ENCODE measurements around the gene TIMP3.

TIMP3 gene

GRCh38 chr22:32830957-32831356 is 29.5 kb downstream of the TIMP3 start:
- DNase-seq: no peak

- no peak for DNase-seq
These were observed 30.1 kb downstream of the TIMP3 start for GRCh38 chr22:32831584-32831983.

- no peak for DNase-seq
These were observed 30.7 kb downstream of the TIMP3 start for GRCh38 chr22:32832174-32832573.

GRCh38 chr22:32836280-32837123 is 35.0 kb downstream of the TIMP3 start:
- DNase-seq: peak; percentile 27

- DNase-seq: no peak
These were observed 35.6 kb downstream of the TIMP3 start for GRCh38 chr22:32837142-32837541.

- no peak for DNase-seq
These were observed 36.3 kb downstream of the TIMP3 start for GRCh38 chr22:32837803-32838202.

- DNase-seq: no peak
These were observed 38.5 kb downstream of the TIMP3 start for GRCh38 chr22:32839831-32840584.

GRCh38 chr22:32841175-32841574 is 39.7 kb downstream of the TIMP3 start:
- no peak for DNase-seq

GRCh38 chr22:32842486-32842885 is 41.0 kb downstream of the TIMP3 start:
- DNase-seq: no peak

GRCh38 chr22:32843300-32843699 is 41.8 kb downstream of the TIMP3 start:
- no peak for DNase-seq

GRCh38 chr22:32844251-32844650 is 42.7 kb downstream of the TIMP3 start:
- DNase-seq: no peak

GRCh38 chr22:32846780-32847491 is 45.4 kb downstream of the TIMP3 start:
- DNase-seq: no peak

- DNase-seq: no peak
These were observed 46.7 kb downstream of the TIMP3 start for GRCh38 chr22:32848226-32848625.

GRCh38 chr22:32849501-32849900 is 48.0 kb downstream of the TIMP3 start:
- no peak for DNase-seq

- DNase-seq: no peak
These were observed 48.7 kb downstream of the TIMP3 start for GRCh38 chr22:32850157-32850556.

- no peak for DNase-seq
These were observed 49.3 kb downstream of the TIMP3 start for GRCh38 chr22:32850591-32851517.

- no peak for DNase-seq
These were observed 51.1 kb downstream of the TIMP3 start for GRCh38 chr22:32852395-32853251.

- no peak for DNase-seq
These were observed 52.2 kb downstream of the TIMP3 start for GRCh38 chr22:32853662-32854061.

- no peak for DNase-seq
These were observed 52.9 kb downstream of the TIMP3 start for GRCh38 chr22:32854351-32854804.

- no peak for DNase-seq
These were observed 53.7 kb downstream of the TIMP3 start for GRCh38 chr22:32855045-32855756.
